Activated CD4-positive, alpha-beta T cell treated with anti-CD3 and anti-CD28 coated beads, Interleukin-2, amount 50 U/mL, for 24 hours (primary cell): ENCODE data around the gene OR14I1.

ENCODE experiments used
- DNase-seq, 2 donors: peaks; one replicate each; pipeline ENCODE4 v3.0.0-alpha.2; 2020; ENCODE audit warnings: low read depth in 1 of 2, low spot score in 1 of 2

OR14I1 gene

DNA sequence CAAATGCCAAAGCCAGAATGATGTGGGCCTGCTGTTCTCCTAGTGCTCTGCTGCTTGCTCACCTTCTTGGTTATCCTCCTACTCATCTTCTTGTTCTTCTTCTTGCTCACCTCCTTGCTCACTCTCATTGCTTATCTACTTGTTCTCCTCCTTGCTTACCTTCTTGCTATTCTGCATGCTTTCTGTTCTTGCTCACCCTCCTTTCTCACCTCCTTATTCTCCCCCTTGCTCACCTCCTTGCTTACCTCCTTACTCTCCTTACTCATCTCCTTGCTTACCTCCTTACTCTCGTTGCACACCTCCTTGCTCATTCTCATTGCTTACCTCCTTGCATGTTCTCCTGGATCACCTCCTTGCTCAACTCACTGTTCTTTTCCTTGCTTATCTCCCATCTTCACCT lies at the start of gene OR14I1:
OR14I1 (minus strand) TSS at position 53 of the 400 bp plus-strand sequence.
- no peak for DNase-seq

DNA sequence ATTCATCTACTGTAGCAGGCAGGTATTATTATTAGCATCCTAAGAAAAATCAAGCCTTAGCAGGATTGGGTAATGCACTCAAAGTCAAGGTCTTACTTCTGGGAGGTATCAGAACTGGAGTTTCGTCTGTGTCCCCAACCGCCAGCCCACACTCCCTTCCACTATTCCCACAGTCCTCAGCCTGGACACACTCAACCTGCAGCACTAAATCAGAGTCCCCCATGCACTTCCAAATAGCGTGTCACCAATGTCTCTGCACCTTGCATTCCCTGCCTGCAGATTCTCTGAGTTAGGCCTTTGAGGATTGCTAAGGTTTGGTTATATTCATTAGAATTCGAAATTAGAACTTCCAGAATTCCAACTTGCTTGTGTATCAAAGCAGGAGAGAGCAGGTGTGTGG lies 49.1 kb upstream of the OR14I1 start:
- no peak for DNase-seq

- DNase-seq: no peak
Observed at GRCh38 chr1:248751142-248751541, 48.6 kb upstream of the OR14I1 start.

- no peak for DNase-seq
Observed at GRCh38 chr1:248750496-248750895, 47.9 kb upstream of the OR14I1 start.

GRCh38 chr1:248748211-248748610 lies 45.6 kb upstream of the OR14I1 start:
- DNase-seq: no peak

- DNase-seq: no peak
Observed at GRCh38 chr1:248740876-248741275, 38.3 kb upstream of the OR14I1 start.

DNA sequence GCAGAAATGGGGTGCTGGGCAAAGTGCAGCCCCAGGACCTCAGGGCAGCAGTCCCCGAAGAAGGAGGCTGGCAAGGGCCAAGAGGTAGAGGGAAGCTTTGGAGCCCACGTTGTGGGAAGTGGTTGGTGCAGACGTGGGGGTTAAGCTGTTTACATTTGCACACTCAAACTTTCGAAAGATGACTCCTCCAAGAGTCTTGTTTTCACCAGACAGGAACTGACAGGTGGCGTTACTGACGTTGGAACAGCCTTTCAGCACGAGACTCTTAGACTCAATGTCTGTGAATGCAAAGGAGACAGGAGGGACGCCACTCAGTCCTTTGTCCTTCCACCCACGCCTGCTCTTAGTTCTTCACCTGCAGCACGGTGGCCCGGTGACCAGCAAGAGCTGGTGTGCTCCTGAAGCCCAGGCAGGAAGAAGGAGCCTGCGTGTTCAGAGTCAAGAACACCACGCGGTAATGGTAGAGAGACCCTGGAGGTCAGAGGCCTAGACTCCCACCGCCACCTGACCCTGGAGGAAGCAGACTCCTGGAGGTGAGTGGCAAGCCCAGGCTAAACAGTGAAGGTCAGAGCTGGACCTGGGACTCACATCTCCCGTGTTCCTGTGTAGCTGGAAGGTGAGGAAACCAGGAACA lies 37.1 kb upstream of the OR14I1 start:
- no peak for DNase-seq

DNA sequence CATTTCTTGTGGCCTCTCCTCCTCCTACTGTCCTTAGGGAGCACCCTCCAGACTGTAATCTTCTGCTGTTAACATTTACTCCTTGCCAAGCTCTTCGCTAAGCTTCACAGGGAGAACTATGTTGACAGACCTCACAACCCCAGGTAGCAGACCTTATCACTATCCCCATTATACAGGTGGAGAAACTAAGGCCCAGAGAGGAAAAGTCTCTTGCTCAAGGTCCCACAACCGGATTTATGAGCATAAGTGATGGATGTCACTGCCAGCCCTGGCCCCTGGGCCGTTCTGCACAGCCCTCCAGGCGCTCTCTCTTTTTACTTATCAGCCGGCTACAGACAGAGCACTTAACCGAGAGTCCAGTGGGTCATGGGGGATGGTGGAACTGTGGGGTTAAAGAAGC lies 34.9 kb upstream of the OR14I1 start:
- no peak for DNase-seq

- no peak for DNase-seq
Observed at GRCh38 chr1:248736977-248737376, 34.4 kb upstream of the OR14I1 start.

DNA sequence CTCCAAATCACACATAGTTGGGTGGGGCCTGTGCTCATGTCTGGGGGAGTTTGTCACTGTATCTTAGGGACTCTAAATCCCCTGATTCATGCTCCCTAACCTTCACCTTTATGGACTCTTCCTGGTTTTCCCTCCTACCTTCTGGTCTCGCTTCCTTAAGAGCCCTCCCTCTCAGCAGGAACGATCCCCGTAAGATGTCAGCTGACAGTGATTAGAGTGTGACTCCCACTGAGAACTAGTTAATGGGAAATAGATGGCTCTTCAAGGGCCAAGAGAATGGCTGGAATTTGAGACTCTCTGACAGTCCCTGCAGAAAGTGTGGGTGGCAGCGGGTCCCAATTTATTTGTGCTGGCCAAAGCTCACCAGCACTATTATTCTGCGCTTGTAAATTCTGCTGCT lies 31.0 kb upstream of the OR14I1 start:
- DNase-seq: no peak

GRCh38 chr1:248730507-248731335 lies 28.2 kb upstream of the OR14I1 start:
- DNase-seq: no peak

GRCh38 chr1:248714248-248714647 lies 11.7 kb upstream of the OR14I1 start:
- DNase-seq: no peak

GRCh38 chr1:248710305-248710900 lies 7.8 kb upstream of the OR14I1 start:
- DNase-seq: no peak

DNA sequence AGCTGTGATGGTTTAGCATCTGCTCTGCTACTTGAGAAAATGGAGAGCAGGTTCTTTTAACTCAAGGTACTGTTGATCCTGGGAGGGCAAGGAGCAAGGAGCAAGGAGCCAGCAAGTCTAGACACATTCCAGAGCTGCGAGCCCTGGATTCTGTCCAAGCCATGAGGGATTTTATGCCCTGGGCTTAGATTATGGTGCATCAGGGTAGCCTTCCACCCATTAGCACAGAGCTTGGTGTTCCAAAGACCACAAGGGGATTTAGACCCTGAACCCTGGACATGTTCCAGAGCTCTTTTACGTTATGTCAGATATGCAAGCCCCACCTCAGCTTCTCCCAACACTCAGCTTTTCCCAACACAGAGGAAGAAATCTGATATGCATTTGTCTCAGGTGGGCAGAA lies 2.0 kb upstream of the OR14I1 start:
- no peak for DNase-seq

GRCh38 chr1:248703674-248704073 lies 1.1 kb upstream of the OR14I1 start:
- no peak for DNase-seq

GRCh38 chr1:248699099-248699498 lies 3.5 kb downstream of the OR14I1 start:
- DNase-seq: no peak

DNA sequence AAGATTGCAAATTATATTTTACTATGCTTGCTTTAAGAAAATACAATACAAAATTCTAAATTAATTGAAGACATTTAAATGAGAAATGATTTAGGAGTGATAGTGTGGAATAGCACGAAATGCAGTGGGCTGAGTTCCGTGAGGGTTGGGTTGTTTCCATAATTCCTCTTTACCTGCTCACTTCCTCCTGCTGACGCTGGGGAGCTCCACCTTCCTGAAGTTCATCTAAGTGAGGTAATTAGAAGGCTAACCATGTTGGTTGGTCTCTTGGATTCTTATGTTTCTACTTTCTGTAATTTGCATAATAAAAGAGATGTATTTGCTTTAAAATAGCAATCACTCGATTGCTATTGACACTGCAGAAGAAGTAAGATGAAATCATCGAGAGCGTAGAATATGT lies 4.7 kb downstream of the OR14I1 start:
- DNase-seq: no peak

DNA sequence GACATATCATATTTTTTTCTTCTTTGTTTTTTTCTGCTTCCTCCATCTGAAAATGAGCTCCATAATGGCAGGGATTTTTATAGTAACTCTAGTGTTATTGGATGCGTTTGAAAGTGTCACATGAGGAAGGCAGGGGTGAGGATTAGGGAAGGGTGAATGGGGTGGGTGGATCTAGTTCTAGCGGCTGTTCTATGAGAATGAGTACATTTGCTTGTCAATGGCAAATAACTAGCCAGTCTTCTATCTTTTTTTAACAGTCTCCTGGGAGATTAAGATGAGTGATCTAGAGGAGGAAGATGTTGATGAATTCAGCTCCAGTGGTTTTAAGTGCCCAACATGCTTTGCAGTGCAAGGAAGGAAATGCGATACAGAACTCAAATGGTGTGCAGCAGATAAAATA lies 5.8 kb downstream of the OR14I1 start:
- DNase-seq: no peak

GRCh38 chr1:248696261-248696660 lies 6.3 kb downstream of the OR14I1 start:
- no peak for DNase-seq

DNA sequence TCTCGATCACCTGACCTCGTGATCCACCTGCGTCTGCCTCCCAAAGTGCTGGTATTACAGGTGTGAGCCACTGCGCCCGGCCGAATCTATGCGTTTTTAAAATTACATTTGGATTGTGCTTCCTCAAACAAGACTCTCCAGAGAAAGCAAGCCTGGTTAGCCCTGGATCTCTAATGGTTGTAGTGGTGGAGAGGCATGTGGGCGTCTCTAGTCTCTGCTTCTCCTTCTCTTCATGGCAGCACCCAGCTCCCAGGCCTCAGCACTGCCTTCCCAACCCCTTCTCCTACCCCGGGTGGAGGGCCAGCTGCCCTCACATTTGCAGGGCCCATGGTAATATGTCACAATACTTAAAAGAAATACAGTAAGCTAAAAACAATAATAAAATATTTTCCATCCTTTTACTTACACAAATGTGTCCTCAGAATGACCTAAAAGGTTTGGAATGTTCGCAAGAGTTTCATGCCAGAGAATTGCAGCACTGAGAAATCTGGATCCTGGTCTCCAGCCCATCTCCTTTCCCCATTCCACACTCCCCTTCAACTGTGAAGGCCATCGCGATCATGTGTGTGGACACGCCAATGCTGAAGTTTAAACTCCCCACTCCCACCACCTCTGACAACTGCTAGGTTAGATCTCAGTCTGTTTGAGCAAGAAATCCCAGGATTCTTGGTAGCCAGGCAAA lies 7.0 kb downstream of the OR14I1 start:
- DNase-seq: no peak

GRCh38 chr1:248691567-248692155 lies 10.9 kb downstream of the OR14I1 start:
- no peak for DNase-seq
